CMK (cell line): ENCODE measurements around the gene CDH4.

Experiments
- DNase-seq: peaks from one replicate; pipeline ENCODE4 v3.0.0-alpha.2; 2010; ENCODE audit warnings: low read depth

The CDH4 gene

DNA sequence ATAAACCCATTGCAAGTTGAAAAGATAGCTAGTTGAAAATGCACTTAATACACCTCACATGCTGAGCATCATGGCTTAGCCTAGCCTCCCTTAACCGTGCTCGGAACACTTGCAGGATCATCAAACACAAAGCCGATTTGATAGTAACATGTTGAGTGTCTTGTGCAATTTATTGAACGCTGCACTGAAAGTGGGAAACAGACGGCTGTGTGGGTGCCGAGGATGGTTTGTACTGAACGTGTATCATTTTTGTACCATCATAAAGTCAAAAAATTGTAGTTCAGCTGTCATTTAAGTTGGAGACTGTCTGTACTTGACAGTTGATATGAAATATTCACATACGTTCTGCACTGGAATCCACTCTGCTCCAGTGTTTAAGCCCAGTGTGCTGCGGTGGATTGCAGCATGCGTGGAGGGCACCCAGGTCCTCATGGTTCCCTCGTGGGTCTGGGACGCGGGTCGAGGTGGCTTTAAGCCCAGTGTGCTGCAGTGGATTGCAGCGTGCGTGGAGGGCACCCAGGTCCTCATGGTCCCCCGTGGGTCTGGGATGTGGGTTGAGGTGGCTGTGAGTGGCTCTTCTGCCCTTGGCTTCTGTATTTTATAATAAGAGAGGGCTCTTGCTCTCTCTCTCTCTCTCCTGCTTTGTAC lies 77.0 kb downstream of the CDH4 start:
- DNase-seq, result no peak

DNA sequence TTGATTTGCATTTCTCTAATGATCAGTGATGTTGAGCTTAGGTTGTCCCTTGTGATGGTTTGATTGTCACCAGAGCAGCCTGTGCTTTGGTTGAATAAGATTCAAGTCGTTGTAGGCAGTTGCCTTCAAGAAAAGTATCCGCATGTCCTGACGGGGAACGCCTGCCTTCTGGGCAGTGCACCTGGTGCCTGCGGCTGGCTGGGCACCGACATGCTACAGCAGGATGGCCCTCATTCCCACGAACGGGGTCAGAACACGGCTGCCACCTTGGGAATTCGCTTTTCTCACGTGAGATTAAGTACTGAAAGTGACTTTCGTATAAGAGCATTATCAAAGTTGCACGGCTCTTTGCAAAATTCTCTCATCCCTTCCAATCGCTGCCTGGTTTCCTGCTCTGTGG lies 78.4 kb downstream of the CDH4 start:
- DNase-seq, result no peak

DNA sequence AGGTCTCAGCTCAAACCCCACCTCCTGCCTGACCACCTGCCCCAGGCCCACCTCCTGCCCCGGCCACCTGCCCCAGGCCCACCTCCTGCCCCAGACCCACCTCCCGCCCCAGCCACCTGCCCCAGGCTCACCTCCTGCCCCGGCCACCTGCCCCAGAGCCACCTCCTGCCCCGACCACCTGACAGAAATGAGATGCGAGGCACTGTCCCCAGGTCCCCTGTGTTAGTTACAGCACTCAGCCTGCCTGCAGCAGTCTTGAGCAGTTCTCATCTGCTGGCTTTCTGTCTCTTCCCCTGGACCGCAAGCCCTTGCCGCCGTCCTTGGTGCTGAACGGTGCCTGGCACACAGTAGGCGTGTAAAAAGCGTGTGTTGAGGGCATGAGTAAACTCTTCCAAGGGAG lies 79.5 kb downstream of the CDH4 start:
- no peak for DNase-seq

DNA sequence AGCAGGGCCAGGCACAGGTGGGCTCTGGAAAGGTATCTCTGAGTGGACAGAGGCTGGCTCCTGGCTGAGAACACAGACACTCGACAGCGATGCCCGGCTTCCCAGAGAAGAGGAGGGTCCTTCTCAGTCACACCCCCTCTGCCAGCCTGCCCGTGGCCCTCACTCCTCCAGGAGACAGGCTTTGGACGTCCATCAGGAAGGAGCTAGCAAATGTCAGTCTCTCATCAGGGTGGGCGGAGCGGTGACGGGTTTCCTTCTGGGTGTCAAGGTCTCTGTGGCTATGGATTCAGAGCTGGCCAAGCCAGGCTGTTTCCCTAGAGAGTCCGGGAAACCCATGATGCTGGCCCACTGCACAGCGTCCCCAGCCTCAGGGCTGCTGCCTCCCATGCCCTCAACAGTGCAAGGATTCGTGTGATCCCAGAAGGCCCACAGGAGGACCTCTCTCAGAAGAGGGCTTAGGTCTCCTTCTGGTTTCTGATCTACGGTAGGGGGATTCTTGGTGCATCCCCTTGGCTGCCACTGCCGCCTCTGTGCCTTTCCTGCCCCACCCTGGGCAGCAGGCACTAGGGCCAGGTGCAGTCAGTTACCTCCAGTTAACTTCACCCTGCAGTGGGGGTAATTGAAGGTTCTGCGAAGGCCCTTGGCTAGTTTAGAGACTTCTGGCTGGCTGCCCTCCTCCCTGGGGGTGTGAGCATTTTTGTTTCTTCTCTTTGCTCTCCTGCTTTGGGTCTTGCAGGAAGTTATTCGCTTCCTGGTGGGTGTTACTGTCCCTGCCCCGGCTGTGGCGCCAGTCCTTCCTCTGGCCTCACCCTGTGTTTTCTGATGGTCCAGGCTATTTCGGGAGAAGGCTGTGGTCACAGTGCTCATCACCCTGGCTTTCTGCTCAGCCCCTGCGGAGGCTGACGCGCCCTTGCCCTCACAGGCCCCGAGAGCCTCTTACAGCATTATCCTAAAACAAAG lies 80.2 kb downstream of the CDH4 start:
- no peak for DNase-seq

DNA sequence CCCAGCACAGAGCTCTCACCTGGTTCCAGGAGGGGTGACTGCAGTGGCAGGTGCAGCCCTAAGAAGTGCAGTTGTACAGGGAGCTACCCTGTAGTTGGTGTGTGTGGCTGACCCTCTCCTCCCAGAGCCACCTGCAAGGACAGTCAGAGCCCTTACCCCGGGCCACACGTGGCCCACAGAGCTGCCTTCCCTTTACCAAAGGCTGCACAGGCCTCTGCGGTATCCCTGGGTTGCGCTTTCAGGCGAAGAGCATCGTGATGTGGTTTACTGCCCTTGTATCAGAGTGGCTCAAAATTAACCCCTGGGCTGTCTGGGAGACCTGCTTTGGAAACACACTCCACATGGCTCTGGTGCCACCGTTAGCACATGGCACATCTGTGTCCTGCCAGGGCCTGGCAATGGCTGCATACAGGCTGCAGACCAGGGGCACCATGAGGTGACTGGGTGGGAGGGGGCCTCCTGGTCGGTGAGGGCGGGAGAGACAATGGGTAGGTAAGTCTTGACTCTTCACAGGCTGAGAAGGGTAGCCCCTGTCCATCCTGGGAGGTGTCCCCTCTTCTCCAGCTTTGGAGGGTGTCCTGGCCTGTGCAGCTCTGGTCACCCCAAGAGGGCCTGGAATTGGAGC lies 81.5 kb downstream of the CDH4 start:
- DNase-seq, result no peak

DNA sequence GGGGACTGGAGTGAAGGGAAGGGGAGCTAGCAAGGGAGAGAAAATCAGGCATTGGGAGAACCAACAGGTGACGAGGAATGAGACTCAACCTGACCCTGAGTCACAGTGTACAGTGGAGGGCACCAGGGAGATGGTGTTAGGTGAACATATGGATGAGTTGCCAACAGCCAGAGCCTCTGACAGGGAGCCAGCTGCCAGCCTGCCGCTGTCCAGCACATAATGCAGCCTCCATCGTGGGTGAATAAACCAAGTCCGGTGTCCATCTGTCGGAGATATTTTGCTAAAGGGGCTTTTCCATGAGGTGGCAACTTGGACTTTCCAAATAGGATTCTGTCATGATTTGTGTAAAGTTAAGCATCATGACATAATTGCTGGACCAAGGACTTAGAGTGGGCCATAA lies 88.1 kb downstream of the CDH4 start:
- no peak for DNase-seq

DNA sequence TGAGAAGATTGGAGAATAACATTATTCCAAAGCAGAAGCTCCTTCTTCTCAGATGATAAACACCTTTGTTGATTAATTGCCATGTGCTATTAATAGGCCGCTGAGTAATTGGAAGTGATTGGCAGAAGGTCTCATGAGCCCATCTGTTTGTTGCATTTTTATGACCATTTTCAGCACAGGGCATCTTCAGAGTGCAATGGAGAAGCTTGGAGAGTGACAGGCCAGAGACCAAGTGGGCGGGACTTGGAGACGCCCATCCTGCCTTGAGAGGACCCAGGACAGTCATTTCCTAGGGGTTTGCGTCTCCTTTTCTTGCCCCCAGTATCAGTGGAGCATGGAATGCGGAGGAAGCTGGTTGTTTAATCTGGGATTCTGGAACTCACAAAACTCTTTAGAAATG lies 89.5 kb downstream of the CDH4 start:
- DNase-seq, result no peak

DNA sequence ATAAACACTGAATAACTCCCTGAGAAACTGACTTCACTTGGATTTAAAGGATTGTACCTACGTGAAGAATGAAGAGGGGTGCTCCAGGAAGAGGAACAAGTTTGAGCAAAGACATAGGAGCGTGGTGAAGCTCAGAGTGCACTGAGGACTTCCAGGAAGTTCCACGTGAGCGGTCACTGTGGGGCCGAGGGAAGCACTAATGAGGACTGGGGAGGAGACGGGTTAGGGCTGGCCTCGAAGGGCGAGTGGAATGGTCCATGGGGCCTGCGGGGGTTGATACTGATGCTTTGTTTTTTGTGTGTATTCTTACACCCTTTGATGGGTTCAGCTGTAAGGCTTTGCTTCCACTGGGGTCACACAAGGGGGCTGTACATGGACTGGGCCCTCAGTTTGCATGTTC lies 91.9 kb downstream of the CDH4 start:
- DNase-seq, result no peak

DNA sequence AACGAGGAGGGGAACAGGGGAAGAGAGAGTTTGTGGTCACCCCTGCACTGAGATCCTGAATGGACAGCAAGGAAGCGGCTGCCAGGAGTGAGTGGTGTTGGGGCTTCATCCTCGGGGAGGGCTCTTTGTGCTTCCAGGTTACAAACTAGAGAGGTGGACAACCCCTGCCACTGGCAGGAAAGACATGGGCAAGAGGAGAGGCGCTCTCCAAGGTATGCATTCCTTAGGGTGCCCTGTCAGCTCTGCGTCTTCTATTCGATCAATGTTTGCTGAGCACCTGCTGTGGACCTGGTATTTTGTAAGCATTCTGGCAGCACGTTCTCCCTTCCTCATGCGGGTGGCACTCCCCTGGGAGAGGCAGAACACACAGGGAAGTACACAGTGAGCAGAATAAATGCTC lies 93.6 kb downstream of the CDH4 start:
- DNase-seq, result no peak

DNA sequence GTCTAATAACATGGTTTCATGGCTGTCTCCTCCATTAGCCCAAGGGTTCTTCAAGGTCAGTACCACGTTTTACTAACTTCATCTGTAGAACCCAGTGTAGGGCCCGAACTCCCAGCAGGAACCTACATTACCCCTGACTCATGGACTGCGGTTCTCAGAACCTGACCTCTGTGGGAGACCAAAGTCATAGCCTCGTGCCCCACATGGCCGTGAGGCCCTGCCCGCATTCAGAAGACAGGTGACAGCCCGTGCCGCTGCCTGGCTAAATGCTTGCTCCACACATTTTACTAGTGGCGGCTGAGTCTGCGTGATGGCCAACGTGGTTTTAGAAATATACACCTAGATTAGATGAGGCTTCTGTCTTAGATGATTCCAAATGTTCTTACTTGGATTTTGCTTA lies 94.9 kb downstream of the CDH4 start:
- no peak for DNase-seq

DNA sequence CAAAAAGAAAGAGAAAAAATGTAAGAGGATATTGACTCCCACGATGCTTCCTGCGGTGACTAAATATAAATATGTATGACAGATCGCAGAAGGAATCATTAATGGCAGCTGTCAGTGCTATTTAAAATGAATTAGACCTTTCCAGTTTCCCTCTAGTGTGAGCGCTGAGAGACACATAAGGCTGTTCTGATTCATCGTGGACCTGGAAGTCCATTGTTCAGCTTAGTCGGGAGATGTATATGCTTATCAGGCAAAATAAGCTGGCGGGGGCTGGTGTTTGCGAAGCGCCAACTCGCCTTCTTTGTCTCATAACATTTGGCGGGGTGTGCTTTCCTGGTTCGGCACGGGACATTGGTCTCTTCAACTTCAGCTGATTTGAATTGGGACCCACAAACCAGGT lies 95.4 kb downstream of the CDH4 start:
- DNase-seq, result no peak

DNA sequence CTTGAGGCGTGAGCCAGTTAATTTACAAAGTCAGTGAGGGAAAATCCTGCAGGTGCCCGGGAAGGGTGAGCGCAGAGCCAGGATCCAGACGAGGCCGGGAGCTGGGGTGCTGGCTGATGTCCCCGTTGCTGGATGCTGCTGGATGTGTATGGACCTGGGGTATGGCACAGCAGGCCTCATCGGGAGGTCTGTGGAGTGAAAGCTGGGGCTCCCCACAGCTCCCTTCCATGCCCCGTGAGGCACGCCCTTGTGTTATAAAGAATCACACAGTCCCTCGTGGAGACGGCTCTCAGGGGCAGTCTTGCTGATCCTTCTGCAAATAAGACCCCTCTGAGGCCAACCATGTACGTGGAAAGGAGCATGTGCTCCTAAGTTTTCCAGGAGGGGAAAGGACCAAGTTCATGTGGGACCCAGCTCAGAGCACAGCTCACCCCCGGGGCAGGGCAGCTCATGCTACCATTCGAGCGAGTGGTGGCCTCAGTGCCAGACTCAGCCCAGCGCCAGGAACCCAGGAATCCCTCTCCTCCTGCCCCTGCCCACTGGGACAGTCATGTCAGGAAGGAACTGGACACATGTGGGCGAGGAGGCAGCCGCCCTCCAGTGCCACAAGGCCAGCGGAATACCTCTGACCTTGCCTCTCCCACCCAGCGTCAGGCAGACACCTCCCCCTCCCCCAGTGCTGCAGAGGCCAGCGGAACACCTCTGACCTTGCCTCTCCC lies 97.5 kb downstream of the CDH4 start:
- no peak for DNase-seq

DNA sequence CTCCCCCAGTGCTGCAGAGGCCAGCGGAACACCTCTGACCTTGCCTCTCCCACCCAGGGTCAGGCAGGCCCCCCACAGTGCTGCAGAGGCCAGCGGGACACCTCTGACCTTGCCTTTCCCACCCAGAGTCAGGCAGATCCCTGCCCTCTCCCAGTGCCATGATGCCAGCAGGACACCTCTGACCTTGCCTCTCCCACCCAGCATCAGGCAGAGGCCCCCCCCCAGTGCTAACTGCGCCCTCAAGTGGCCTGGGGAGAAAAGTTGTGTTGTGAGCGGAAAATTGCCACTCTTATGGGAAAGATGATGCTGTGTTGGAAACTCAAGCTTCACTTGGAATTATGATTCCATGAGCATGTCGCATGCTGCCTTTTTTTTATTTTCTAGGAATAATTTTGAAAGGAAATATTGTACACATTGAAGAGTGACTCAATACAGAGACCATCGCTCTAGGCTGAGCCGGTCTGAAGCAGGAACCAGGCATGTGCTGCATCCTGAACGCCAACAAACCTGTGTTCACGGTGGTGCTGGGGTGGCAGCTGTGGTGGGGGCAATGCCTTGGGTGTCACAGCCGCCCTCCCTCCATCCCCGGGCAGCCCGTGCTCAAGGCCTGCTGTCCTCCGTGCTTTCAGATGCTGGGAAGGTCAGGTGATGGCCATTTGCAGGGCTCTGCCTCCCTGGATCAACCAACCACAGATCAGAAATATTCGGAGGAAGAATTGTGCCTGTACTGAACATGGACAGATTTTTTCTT lies 98.6 kb downstream of the CDH4 start:
- no peak for DNase-seq

DNA sequence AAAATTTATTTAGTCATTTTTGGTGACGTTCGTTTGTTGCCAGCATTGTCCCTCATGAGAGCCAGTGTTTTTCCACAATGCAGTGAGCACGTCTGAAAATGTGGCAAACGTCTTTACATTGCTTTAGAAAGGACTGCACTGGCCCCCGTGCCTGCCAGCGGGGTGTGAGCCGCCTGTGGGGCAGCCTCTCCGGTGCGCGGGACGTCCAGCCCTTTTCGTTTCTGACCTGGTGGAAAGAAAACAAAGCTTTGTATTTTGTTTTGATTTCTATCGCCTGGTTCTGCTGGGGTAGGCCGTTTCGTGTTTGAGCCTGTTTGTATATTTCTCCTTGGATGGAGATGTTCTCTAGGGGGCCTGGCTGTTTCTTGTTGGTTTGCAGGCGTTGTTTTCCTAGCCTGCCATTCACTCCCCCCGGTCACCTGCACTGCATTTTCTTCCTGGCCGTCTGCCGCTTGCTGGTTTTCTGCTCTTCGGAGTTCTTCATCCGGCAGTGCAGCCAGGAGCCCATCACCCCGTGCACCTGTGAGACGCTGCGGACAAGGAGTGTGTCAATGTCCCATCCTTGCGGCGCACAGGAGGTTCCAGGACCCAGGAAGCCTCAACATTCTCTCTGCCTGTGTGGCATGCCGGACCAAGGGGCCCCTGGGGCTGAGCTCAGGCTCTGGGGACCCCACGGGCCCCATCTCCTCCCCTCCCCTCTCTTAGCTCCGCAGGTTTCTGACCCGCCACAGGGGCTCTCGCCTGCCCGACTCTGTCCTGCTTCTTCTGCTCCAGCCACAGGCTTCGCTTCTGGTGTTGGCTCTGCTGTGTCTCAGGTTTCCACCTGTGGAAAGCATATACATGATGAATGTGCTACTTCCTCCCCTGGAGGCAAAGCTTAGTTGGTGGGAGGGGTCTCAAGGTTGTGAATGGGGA lies 100.5 kb downstream of the CDH4 start:
- DNase-seq, result no peak

DNA sequence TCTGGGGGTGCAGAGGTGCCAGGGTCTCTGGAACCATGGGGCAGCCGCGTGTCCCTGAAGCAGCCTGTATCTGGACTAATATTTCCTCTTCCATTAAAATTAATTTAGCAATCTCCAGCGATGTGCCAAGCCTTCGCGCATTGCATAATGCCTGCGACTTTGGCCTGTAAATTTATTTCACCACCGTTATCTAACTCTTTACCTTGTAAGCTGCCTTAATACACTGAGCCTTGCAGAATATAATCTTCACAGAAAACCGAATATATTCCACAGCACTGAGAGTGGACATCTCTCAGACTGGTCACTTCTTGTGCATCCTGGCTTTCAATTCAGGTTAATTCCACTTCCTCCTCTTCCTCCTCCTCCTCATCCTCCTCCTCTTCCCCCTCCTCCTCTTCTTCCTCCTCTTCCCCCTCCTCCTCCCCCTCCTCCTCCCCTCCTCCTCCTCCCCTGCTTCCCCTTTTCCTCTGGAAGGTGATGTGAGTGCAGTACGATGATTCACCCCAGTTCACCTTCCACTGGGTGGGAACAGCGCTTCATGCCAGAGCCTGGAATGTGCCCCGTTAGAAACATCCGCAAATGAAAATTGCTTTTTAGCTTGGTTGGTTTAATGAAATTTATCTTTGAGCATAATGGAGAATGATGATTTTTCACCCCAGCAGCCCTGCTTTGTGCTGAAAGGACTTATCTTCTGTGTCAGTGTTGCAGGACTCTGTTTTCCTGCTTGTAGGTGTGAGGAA lies 101.4 kb downstream of the CDH4 start:
- no peak for DNase-seq

DNA sequence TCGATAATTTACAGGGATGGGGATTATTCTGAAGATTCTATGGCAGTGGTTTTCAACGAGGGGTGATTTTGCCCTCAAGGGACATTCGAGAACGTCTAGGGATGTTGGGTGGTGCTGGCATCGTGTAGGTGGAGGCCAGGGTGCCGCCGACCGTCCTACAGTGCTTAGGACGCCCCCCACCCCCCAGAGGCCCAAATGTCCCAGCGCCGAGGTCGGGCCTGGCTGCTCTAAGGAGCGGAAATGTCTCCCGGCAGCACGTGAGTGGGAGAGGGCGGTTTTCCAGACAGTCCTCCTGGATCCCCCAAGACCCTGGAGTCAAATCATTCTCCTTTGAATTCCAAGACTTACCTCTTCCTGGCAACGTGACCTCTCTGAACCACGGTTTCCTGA lies 101.9 kb downstream of the CDH4 start:
- no peak for DNase-seq

DNA sequence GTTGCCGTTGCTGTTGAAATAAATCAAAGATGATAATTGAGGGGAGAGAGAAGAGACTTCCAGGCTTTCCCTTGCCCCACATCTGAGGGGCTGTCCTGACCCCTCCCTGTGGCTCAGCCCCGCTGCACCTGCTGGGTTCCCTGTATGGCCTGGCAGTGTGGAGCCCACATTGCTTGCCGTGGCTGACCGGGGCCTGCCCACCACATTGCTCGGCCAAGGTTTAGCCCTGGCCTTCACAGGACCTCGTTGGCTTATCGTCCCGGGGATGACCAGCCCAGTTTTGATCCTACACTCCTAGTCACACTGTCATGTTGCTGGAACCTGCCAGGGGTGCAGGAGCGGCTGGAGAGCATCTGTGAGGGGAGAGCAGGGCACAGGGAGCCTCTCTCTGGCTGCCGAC lies 102.4 kb downstream of the CDH4 start:
- no peak for DNase-seq

DNA sequence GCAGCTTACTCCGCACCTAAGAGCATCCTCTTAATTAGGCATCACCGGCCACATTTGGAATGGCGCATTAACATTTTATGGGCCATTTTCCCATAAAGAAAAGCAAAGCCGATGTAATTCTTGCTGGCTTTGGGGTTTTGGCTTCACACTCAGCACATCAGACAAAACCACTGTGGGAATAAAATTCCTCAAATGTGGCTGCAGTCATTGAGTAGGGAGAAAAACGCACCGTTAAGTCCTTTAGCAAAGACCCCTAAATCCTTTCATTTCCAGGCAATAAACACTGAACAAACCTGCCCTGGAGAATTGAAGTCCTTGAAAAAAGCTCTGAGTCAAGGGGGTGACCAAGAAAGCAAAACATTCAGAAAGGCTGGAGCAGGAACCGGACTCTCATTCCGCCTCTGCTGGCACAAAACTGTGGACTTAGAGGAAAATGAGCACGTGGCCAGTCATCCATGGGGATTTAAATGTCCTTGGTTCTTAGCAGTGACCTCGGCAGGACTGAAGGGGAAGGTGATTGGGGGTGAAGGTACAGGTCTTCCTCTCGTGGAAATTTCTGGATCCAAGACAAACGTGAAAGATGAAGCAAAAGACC lies 102.9 kb downstream of the CDH4 start:
- no peak for DNase-seq

DNA sequence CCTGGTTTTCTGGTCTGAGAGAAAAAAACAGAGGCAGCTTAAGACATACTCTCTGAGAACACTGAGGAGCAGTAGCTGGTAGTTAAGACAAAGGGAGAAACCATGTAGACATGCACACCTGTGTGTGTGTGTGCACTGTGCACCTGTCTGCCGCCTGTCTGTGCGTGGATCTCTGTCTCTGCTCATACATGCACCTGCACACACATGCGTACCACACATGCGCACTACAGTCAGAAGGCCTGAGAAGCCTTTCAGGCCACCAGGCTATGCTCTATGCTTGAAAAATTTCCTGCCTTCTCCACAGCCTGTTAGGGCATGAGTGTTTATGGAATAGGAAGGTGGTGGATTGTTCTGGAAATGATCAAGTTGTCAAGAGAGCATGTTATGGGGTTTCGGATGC lies 103.5 kb downstream of the CDH4 start:
- DNase-seq, result no peak

DNA sequence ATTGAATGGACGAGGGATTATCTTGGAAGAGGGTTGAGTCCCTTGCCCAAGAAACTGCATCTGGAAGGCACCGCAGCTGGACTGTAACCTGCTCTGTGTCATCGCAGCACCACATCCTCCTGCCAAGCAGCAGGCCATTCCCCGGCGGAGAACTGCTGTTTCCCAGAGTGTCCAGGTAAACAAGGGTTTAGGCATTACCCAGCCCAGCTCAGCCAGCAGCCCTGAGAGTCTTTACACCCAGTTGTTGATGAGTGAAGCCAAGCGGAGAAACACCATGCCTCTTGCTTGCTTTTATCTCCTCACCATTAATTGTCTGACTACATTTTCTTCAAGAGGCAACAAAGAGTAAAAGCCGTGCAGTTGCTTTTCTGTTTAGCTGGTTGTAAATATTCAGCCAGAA lies 104.1 kb downstream of the CDH4 start:
- no peak for DNase-seq
